ENCODE data around the gene SGCD. TPM values are rescaled to one million over a fixed set of nuclear protein-coding genes. Genes with fewer than 3 reads are reported as not detected.
"Not testable (repeated sequence)": the region's sequence is repeated elsewhere in the genome, so short reads cannot be mapped to it uniquely, and the experiment has no call there.

SGCD gene
- total RNA-seq, 1 experiment from 2014 or later = not detected

- H3K27me3 ChIP-seq (ENCODE audit: control insufficient read depth, insufficient read depth, low read length); POLR2A ChIA-PET; ATAC-seq; DNase-seq (ENCODE audit: low read depth, low spot score); H3K9me3 ChIP-seq (ENCODE audit: control insufficient read depth, insufficient read depth, low read depth, low read length); BruUV-seq (replicated peaks); CTCF ChIA-PET; in situ Hi-C loops (cut with HindIII; ENCODE audit: low pct_unique_long_range_greater_than_20kb, low sequenced_read_pairs); intact Hi-C loops (cut with micrococcal nuclease; ENCODE audit: unreplicated experiment); H3K27ac ChIP-seq (ENCODE audit: low read length); H3K4me1 ChIP-seq (ENCODE audit: control insufficient read depth, insufficient read depth, low read length); H3K36me3 ChIP-seq (ENCODE audit: control insufficient read depth, insufficient read depth, low read length); H3K4me3 ChIP-seq (ENCODE audit: low read depth in 2 of 2, low read length in 2 of 2): not testable (repeated sequence)
Observed at GRCh38 chr5:156666686-156667085, 339.7 kb downstream of the SGCD start.

GRCh38 chr5:156667616-156668015, 340.7 kb downstream of the SGCD start:
- Histone ChIP-seq H3K27me3 (ENCODE audit: control insufficient read depth, insufficient read depth, low read length) (no peaks in the 10 kb centered on the region), H3K4me3 (ENCODE audit: low read depth in 2 of 2, low read length in 2 of 2) (no peak overlapping the region), H3K9me3 (ENCODE audit: control insufficient read depth, insufficient read depth, low read depth, low read length) (no peaks in the 10 kb centered on the region), H3K36me3 (ENCODE audit: control insufficient read depth, insufficient read depth, low read length) (no peaks in the 10 kb centered on the region), H3K4me1 (ENCODE audit: control insufficient read depth, insufficient read depth, low read length) (no peaks in the 10 kb centered on the region), H3K27ac (ENCODE audit: low read length) (no peak overlapping the region)
- BruUV-seq (replicated peaks) = no TSS peak
- in situ Hi-C loops (cut with HindIII; ENCODE audit: low pct_unique_long_range_greater_than_20kb, low sequenced_read_pairs) (no loop called here), intact Hi-C loops (cut with micrococcal nuclease; ENCODE audit: unreplicated experiment) (no loop called here)
- no peak for TF ChIP-seq REST (IDR thresholded peaks at IDR 0.05; ENCODE audit: insufficient read depth in 1 of 2, low read depth in 2 of 2, low read length in 1 of 2)
- TF ChIP-seq CTCF (IDR thresholded peaks at IDR 0.05) = no peak
- TF ChIP-seq POLR2AphosphoS5 (IDR thresholded peaks at IDR 0.05; ENCODE audit: low read depth, low read length) = no peak
- no peak for TF ChIP-seq SIN3A (IDR thresholded peaks at IDR 0.05; ENCODE audit: borderline replicate concordance, insufficient read depth, low read depth, low read length)
- TF ChIP-seq TCF7L2 (IDR thresholded peaks at IDR 0.05; ENCODE audit: low read depth, low read length) = no peak
- ATAC-seq = no peak
- POLR2A ChIA-PET = no interaction called here
- CTCF ChIA-PET = no interaction called here
- no peak for DNase-seq (ENCODE audit: low read depth, low spot score)

- ChIA-PET POLR2A (no interaction called here), CTCF (no interaction called here)
- no peak for ATAC-seq
- Histone ChIP-seq H3K27ac (ENCODE audit: low read length) (no peak overlapping the region), H3K36me3 (ENCODE audit: control insufficient read depth, insufficient read depth, low read length) (no peaks in the 10 kb centered on the region), H3K4me3 (ENCODE audit: low read depth in 2 of 2, low read length in 2 of 2) (no peak overlapping the region), H3K4me1 (ENCODE audit: control insufficient read depth, insufficient read depth, low read length) (no peaks in the 10 kb centered on the region), H3K27me3 (ENCODE audit: control insufficient read depth, insufficient read depth, low read length) (no peaks in the 10 kb centered on the region), H3K9me3 (ENCODE audit: control insufficient read depth, insufficient read depth, low read depth, low read length) (no peaks in the 10 kb centered on the region)
- BruUV-seq (replicated peaks) = no TSS peak
- TF ChIP-seq SIN3A (IDR thresholded peaks at IDR 0.05; ENCODE audit: borderline replicate concordance, insufficient read depth, low read depth, low read length) (no peak), POLR2AphosphoS5 (IDR thresholded peaks at IDR 0.05; ENCODE audit: low read depth, low read length) (no peak), CTCF (IDR thresholded peaks at IDR 0.05) (no peak)
- intact Hi-C loops (cut with micrococcal nuclease; ENCODE audit: unreplicated experiment) (no loop called here), in situ Hi-C loops (cut with HindIII; ENCODE audit: low pct_unique_long_range_greater_than_20kb, low sequenced_read_pairs) (no loop called here)
- no peak for DNase-seq (ENCODE audit: low read depth, low spot score)
Observed at GRCh38 chr5:156669416-156669815, 342.5 kb downstream of the SGCD start.

Data from Panc1 (cell line).